Nephron progenitor cell (in vitro differentiated cells): ENCODE results near the gene IRF2BPL.
A peak's percentile ranks its signal among the peaks of the same experiment; 100 is the strongest.

Experiments
- DNase-seq: peaks from one replicate; pipeline ENCODE4 v3.0.0; 2021
- H3K27ac Mint-ChIP-seq: 2 replicates; pipeline ENCODE4 v1.8.0; 2021; ENCODE audit warnings: mild to moderate bottlenecking, moderate library complexity, mixed read lengths
- H3K27me3 Mint-ChIP-seq: 2 replicates; pipeline ENCODE4 v1.8.0; 2021; ENCODE audit warnings: mild to moderate bottlenecking, low read depth, mixed read lengths; ENCODE audit not compliant: poor library complexity
- H3K36me3 Mint-ChIP-seq: 2 replicates; pipeline ENCODE4 v1.8.0; 2021; ENCODE audit warnings: low read depth, mixed read lengths
- H3K4me1 Mint-ChIP-seq: 2 replicates; pipeline ENCODE4 v1.8.0; 2021; ENCODE audit warnings: mixed read lengths
- H3K4me3 Mint-ChIP-seq: 2 replicates; pipeline ENCODE4 v1.8.0; 2021; ENCODE audit warnings: mild to moderate bottlenecking, moderate library complexity, mixed read lengths
- H3K9me3 Mint-ChIP-seq: 2 replicates; pipeline ENCODE4 v1.8.0; 2021; ENCODE audit warnings: mild to moderate bottlenecking, moderate library complexity, mixed read lengths
- TF ChIP-seq, protein P1 (sequence below): fragments of 200-600 bp; sonication (generic); IDR thresholded peaks from 2 replicates; pipeline ENCODE4 v1.5.0; 2021; ENCODE audit warnings: antibody characterized with exemption

The IRF2BPL gene

DNA sequence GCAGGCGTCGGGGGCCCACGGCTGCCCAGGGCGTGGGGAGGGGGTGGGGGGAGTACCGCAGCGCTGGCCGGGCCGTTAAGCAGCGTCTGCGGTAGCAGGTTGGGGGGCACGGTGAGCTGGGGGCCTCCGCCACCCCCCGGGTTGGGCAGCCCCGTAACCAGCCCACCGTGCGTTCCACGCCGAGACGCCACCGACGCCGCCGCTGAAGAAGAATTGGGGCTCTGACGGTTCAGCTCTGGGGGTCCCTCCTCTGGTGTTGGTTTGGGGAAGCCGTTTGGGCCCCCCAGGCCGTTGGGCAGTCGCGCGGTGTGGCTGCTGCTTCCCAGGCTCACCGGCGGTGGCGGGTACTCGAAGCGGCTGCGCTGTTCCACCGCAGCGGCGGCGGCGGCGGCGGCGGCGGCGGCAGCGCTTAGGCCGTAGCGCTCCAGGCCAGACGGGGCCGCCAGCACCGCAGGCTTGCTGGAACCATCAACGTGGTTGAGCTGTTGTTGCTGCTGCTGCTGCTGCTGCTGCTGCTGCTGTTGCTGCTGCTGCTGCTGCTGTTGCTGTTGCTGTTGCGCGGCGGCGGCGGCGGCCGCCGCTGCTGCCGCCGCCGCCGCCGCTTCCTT is 1.5 kb downstream of the IRF2BPL start:
- H3K27me3 Mint-ChIP-seq: peaks cover 12% of the 10 kb centered on the region
- no peaks in the 10 kb centered on the region for H3K9me3 Mint-ChIP-seq
- peak; percentile 62 for DNase-seq
- TF ChIP-seq, protein P1, sequence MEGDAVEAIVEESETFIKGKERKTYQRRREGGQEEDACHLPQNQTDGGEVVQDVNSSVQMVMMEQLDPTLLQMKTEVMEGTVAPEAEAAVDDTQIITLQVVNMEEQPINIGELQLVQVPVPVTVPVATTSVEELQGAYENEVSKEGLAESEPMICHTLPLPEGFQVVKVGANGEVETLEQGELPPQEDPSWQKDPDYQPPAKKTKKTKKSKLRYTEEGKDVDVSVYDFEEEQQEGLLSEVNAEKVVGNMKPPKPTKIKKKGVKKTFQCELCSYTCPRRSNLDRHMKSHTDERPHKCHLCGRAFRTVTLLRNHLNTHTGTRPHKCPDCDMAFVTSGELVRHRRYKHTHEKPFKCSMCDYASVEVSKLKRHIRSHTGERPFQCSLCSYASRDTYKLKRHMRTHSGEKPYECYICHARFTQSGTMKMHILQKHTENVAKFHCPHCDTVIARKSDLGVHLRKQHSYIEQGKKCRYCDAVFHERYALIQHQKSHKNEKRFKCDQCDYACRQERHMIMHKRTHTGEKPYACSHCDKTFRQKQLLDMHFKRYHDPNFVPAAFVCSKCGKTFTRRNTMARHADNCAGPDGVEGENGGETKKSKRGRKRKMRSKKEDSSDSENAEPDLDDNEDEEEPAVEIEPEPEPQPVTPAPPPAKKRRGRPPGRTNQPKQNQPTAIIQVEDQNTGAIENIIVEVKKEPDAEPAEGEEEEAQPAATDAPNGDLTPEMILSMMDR: no peak
- peaks cover 70% of the 10 kb centered on the region for H3K4me1 Mint-ChIP-seq
- H3K36me3 Mint-ChIP-seq: no peaks in the 10 kb centered on the region
- H3K4me3 Mint-ChIP-seq: peak overlapping the region; percentile 87
- H3K27ac Mint-ChIP-seq: no peak overlapping the region

DNA sequence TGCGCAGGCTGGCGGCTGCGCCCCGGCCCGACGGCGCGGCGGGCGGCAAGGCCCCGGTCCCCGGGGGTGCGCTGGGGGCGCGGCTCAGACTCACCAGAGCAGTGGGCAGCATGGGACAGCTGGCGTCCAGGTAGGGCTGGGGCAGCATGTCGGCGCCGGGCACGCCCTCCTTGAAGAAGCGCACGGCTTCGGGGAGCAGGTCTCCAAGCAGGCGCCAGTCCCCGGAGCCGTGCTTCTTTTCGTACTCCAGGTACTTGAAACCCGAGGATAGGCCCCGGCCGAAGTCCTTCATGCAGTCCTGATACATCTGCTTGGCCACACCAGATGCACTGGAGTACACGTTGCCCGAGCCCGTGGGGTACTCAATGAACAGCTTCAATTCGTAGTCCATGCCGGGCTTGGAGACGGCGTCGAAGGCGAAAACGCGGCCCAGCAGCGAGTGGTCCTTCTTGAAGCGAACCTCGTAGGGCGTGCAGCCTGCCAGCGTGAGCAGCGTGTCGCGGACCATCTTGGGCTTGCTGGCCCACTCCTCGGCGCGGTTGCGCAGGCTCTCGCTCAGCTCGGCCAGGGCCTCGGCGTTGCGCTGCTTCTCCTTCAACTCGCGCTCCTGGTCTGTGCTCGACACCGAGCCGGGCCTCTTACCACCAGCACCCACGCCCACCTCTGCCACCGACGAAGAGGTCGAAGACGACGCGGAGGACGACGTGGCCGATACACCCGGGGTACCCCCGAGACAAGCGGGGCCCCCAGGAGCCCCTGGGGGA is 2.2 kb downstream of the IRF2BPL start:
- no peak for DNase-seq
- H3K9me3 Mint-ChIP-seq: no peaks in the 10 kb centered on the region
- no peaks in the 10 kb centered on the region for H3K36me3 Mint-ChIP-seq
- peak overlapping the region; percentile 82 for H3K4me3 Mint-ChIP-seq
- TF ChIP-seq, protein P1: no peak
- peaks cover 68% of the 10 kb centered on the region for H3K4me1 Mint-ChIP-seq
- H3K27me3 Mint-ChIP-seq: peaks cover 12% of the 10 kb centered on the region
- H3K27ac Mint-ChIP-seq: no peak overlapping the region

DNA sequence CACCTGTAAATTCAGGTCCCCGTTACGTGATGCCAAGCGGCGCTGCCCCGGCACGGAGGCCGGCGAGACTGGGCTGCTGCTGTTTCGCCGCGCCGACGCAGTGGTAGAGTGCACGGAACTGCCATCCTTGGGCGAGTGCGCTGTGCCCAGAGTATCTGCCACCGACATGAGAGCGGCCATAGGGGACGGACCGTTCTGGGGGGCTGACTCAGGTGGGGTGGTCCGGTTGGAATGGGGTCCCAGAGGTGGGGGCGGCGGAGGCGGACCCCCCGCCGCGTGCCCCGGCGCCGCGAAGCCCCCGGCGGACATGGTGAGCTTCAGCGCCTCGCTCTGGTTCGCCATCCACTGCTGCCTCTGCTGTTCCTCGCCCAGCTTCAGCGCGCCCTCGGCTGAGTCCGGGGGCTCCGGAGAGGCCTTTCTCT is 2.8 kb downstream of the IRF2BPL start:
- Mint-ChIP-seq H3K4me3 (peak overlapping the region; percentile 84), H3K27ac (no peak overlapping the region), H3K27me3 (peaks cover 12% of the 10 kb centered on the region), H3K36me3 (no peaks in the 10 kb centered on the region), H3K9me3 (no peaks in the 10 kb centered on the region), H3K4me1 (peaks cover 63% of the 10 kb centered on the region)
- peak; percentile 48 for DNase-seq
- TF ChIP-seq, protein P1: no peak

DNA sequence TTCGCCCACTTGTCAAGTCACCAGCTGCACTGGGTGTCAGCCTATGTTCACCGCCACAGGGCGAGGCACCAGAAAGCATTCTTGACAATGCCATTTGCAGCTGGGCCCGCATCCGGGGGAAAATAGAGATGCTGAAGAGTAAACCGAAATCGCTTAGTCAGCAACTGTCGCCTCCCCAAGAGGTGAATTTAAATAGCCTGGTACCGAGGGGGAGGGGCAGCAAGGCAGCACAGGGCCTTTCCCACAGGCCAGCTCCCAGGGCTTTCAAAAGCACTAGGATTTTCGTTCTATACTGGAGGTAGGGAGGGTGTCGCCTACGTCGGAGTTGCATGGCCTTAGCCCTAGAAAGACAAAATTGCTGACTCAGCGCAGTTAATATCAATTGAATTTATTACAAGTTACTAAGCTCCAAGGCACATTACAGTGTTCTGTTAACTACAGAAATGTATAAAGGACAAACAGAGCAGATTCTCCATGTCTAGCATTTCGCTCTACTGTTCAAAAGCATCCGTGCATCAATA is 4.3 kb downstream of the IRF2BPL start:
- peaks cover 12% of the 10 kb centered on the region for H3K27me3 Mint-ChIP-seq
- H3K27ac Mint-ChIP-seq: peak overlapping the region; percentile 23
- H3K4me3 Mint-ChIP-seq: peak overlapping the region; percentile 84
- H3K4me1 Mint-ChIP-seq: peaks cover 49% of the 10 kb centered on the region
- TF ChIP-seq, protein P1: no peak
- DNase-seq: peak; percentile 57
- no peaks in the 10 kb centered on the region for H3K9me3 Mint-ChIP-seq
- H3K36me3 Mint-ChIP-seq: no peaks in the 10 kb centered on the region

DNA sequence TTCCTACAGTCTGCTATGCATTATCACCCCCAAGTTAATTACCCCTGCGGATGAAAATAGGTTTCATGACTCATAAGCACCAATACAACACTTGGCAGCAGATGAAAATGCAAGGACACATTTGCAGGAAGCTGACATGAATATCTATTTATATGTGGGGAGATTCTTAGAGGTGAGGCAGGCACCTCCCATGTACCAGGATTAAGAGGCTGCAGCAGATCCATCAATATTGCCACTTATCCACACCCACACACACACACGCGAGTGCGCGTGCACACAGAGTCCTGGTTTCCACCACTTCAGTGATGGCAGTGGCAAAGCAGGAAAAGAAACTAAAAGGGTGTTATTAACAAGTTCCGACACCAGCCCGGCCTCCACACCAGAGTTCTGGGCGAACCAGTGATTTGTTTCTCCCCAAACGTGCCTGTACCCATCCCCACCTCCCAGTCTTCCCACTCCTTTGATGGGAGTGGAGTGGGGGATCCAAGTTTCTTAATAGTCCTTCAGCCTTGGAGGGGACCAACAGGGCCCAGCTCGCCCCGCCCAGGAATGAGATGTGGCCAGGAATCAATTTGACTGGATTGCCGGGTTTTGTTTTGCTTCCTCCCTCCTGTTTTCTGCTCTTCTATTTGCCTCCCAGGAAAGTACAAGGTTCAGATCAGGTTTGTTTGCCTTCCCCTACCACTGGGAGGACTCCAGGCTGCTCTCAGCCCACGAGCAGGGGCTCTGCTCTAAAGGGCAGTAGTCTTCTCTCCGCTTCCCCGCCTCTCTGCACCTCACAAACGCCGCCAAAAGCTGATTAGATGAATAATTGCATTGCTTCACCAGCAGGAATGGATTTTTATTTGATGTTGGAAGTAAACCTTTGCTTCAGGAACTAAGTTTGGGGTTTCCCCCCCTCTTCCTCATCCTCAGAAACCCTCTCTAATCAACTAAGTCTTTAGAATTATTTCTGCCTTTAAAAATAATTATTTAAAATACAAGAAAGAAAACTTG is 5.2 kb downstream of the IRF2BPL start:
- Mint-ChIP-seq H3K27me3 (peaks cover 12% of the 10 kb centered on the region), H3K27ac (peak overlapping the region; percentile 14), H3K4me1 (peaks cover 42% of the 10 kb centered on the region), H3K36me3 (no peaks in the 10 kb centered on the region), H3K9me3 (no peaks in the 10 kb centered on the region), H3K4me3 (peak overlapping the region; percentile 53)
- TF ChIP-seq, protein P1: no peak
- DNase-seq: no peak
